ENCODE measurements around the gene MAP1LC3B2.

GRCh38 chr12:116601933-116602810 is 43.0 kb downstream of the MAP1LC3B2 start:
- no peak for TF ChIP-seq POLR2AphosphoS5 (IDR thresholded peaks at IDR 0.05; ENCODE audit: borderline replicate concordance, low read depth, low read length)
- TF ChIP-seq FOXP2 (optimal IDR thresholded peaks at IDR 0.05; ENCODE audit: control extremely low read depth, extremely low read length, insufficient read depth): no peak
